Type B pancreatic cell (in vitro differentiated cells): ENCODE data around the gene LAPTM5. TPM values are rescaled to one million over a fixed set of nuclear protein-coding genes. Genes with fewer than 3 reads are reported as not detected.

Experiments used
- DNase-seq: peaks from one replicate; pipeline ENCODE4 v3.0.0; 2021; ENCODE audit warnings: mixed read lengths; ENCODE audit not compliant: unreplicated experiment; ENCODE audit errors: extremely low spot score
- H3K27ac Mint-ChIP-seq: 2 replicates; pipeline ENCODE4 v1.8.0; 2021; ENCODE audit warnings: mild to moderate bottlenecking, mixed read lengths
- H3K27me3 Mint-ChIP-seq: 2 replicates; pipeline ENCODE4 v1.8.0; 2021; ENCODE audit warnings: mixed read lengths
- H3K36me3 Mint-ChIP-seq: 2 replicates; pipeline ENCODE4 v1.8.0; 2021; ENCODE audit warnings: mixed read lengths
- H3K4me1 Mint-ChIP-seq: one replicate; pipeline ENCODE4 v1.8.0; 2021; ENCODE audit warnings: mixed read lengths; ENCODE audit not compliant: unreplicated experiment
- H3K4me3 Mint-ChIP-seq: 2 replicates; pipeline ENCODE4 v1.8.0; 2021; ENCODE audit warnings: mild to moderate bottlenecking, mixed read lengths
- H3K9me3 Mint-ChIP-seq: 2 replicates; pipeline ENCODE4 v1.8.0; 2021; ENCODE audit warnings: mixed read lengths
- CTCF ChIP-seq: fragments of 200-600 bp; sonication (generic); conservative IDR thresholded peaks from 2 replicates; pipeline ENCODE4 v1.5.0; 2021; ENCODE audit warnings: antibody characterized with exemption, mild to moderate bottlenecking
- total RNA-seq: library from RNA; stranded (reverse); gene quantifications from 2 replicates; pipeline ENCODE4 v1.2.1, GENCODE V29; 2021; ENCODE audit warnings: low replicate concordance

Gene LAPTM5
- total RNA-seq, 1 donor from 2014 or later, result 0.24 TPM

GRCh38 chr1:30803562-30803961 lies 46.0 kb upstream of the LAPTM5 start:
- Mint-ChIP-seq H3K27ac (no peak overlapping the region), H3K27me3 (peaks cover 24% of the 10 kb centered on the region)

GRCh38 chr1:30801771-30802198 lies 44.2 kb upstream of the LAPTM5 start:
- H3K4me1 Mint-ChIP-seq, result peaks cover 37% of the 10 kb centered on the region
- peak; percentile 99 for TF ChIP-seq CTCF
- H3K36me3 Mint-ChIP-seq, result no peaks in the 10 kb centered on the region
- H3K27ac Mint-ChIP-seq, result peak overlapping the region; percentile 18
- H3K9me3 Mint-ChIP-seq, result no peaks in the 10 kb centered on the region
- DNase-seq, result peak; percentile 87
- H3K27me3 Mint-ChIP-seq, result peaks cover 18% of the 10 kb centered on the region
- peak overlapping the region; percentile 62 for H3K4me3 Mint-ChIP-seq

More at GRCh38 chr1:30803562-30803961, 46.0 kb upstream of the LAPTM5 start:
- Mint-ChIP-seq H3K9me3 (no peaks in the 10 kb centered on the region), H3K36me3 (no peaks in the 10 kb centered on the region), H3K4me3 (no peak overlapping the region), H3K4me1 (peaks cover 48% of the 10 kb centered on the region)
- TF ChIP-seq CTCF, result no peak
- DNase-seq, result no peak

GRCh38 chr1:30799233-30799511 lies 41.6 kb upstream of the LAPTM5 start:
- Mint-ChIP-seq H3K4me1 (peaks cover 21% of the 10 kb centered on the region), H3K4me3 (no peak overlapping the region), H3K9me3 (no peaks in the 10 kb centered on the region), H3K36me3 (no peaks in the 10 kb centered on the region), H3K27ac (no peak overlapping the region), H3K27me3 (peaks cover 3% of the 10 kb centered on the region)
- no peak for DNase-seq
- no peak for TF ChIP-seq CTCF

GRCh38 chr1:30798389-30799232 lies 41.0 kb upstream of the LAPTM5 start:
- H3K4me1 Mint-ChIP-seq, result peaks cover 16% of the 10 kb centered on the region
- H3K27ac Mint-ChIP-seq, result no peak overlapping the region
- TF ChIP-seq CTCF, result no peak
- no peak overlapping the region for H3K4me3 Mint-ChIP-seq
- no peak for DNase-seq
- H3K36me3 Mint-ChIP-seq, result no peaks in the 10 kb centered on the region
- peaks cover 6% of the 10 kb centered on the region for H3K27me3 Mint-ChIP-seq
- H3K9me3 Mint-ChIP-seq, result no peaks in the 10 kb centered on the region

- H3K4me3 Mint-ChIP-seq, result no peak overlapping the region
- no peak for TF ChIP-seq CTCF
- no peak overlapping the region for H3K27ac Mint-ChIP-seq
- no peak for DNase-seq
- no peaks in the 10 kb centered on the region for H3K36me3 Mint-ChIP-seq
- peaks cover 5% of the 10 kb centered on the region for H3K4me1 Mint-ChIP-seq
- H3K9me3 Mint-ChIP-seq, result no peaks in the 10 kb centered on the region
- peaks cover 21% of the 10 kb centered on the region for H3K27me3 Mint-ChIP-seq
Observed at GRCh38 chr1:30795026-30795425, 37.5 kb upstream of the LAPTM5 start.
